Measurements from ENCODE around the gene DUSP5.
A peak's percentile ranks its signal among the peaks of the same experiment; 100 is the strongest.
"Not testable (repeated sequence)": the region's sequence is repeated elsewhere in the genome, so short reads cannot be mapped to it uniquely, and the experiment has no call there.

The DUSP5 gene

DNA sequence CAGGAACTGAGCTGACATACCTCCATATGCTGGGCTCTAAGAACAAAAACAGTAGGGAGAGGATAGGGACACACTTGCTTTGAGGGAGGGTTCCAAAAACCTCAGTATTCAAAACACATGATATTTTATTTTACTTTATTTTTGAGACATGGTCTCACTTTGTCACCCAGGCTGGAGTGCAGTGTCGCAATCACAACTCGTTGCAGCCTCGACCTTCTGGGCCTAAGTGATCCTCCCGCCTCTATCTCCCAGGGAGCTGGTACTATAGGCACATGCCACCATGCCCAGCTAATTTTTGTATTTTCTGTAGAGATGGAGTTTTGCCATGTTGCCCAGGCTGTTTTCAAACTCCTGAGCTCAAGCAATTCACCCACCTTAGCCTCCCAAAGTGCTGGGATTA lies 34.9 kb downstream of the DUSP5 start:
- H3K79me2 ChIP-seq (ENCODE audit: control insufficient read depth, insufficient read depth, low read length, unreplicated experiment); H3K36me3 ChIP-seq (ENCODE audit: insufficient read depth, low read length); H2AFZ ChIP-seq (ENCODE audit: low read length, unreplicated experiment); H3K27me3 ChIP-seq (ENCODE audit: insufficient read depth, low read length); H3K27ac ChIP-seq (ENCODE audit: low read depth, low read length); H3K4me3 ChIP-seq (ENCODE audit: low read depth, low read length): not testable (repeated sequence)
- peaks cover 44% of the 10 kb centered on the region for H3K4me1 ChIP-seq (ENCODE audit: control insufficient read depth, insufficient read depth, low read length, unreplicated experiment)

DNA sequence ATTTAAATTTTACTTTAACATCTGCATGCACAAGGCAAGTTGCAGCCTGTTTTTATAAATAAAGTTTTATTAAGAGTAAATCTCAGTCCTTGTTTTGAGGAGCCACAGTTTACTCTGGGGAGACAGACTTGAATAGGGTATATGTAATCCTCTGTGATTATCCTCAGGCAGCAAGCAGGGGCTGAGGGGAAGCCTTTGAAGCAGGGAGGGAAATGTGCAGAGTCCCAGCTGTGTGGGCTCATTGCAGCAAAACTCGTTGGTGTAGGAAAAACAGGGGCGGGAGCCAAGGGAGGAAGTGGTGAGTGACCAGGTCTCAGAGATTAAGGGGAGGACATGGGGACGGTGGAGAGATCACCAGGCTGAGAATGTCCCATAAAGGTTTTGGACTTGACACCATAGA lies 35.4 kb downstream of the DUSP5 start:
- no peak overlapping the region for H3K27ac ChIP-seq (ENCODE audit: low read depth, low read length)
- H3K79me2 ChIP-seq (ENCODE audit: control insufficient read depth, insufficient read depth, low read length, unreplicated experiment): no peaks in the 10 kb centered on the region
- no peak overlapping the region for H3K4me3 ChIP-seq (ENCODE audit: low read depth, low read length)
- peak overlapping the region; percentile 33 for H2AFZ ChIP-seq (ENCODE audit: low read length, unreplicated experiment)
- H3K36me3 ChIP-seq (ENCODE audit: insufficient read depth, low read length): no peaks in the 10 kb centered on the region
- peaks cover 38% of the 10 kb centered on the region for H3K4me1 ChIP-seq (ENCODE audit: control insufficient read depth, insufficient read depth, low read length, unreplicated experiment)
- no peaks in the 10 kb centered on the region for H3K27me3 ChIP-seq (ENCODE audit: insufficient read depth, low read length)

DNA sequence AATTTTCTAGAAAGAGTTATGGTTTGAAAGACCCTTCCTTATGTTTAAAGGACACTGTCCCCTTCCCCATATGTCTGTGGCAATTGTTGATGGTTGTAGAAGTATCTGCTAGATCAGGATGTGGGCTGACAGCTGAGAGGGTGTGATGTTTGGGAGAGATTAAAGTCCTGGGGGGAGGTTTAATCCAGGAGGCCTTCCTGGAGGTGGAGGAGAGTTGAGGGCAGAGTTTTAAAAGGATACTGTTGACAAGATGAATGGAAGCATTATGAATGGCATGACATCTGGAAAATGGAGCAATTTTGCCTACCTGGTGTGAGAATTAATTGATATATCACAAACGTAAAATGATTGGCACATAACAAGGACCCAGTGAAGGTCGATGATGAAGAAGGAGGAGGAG lies 36.9 kb downstream of the DUSP5 start:
- Histone ChIP-seq H3K4me1 (ENCODE audit: control insufficient read depth, insufficient read depth, low read length, unreplicated experiment) (peaks cover 24% of the 10 kb centered on the region), H3K27me3 (ENCODE audit: insufficient read depth, low read length) (no peaks in the 10 kb centered on the region), H3K36me3 (ENCODE audit: insufficient read depth, low read length) (no peaks in the 10 kb centered on the region), H3K79me2 (ENCODE audit: control insufficient read depth, insufficient read depth, low read length, unreplicated experiment) (no peaks in the 10 kb centered on the region), H2AFZ (ENCODE audit: low read length, unreplicated experiment) (no peak overlapping the region), H3K4me3 (ENCODE audit: low read depth, low read length) (no peak overlapping the region), H3K27ac (ENCODE audit: low read depth, low read length) (no peak overlapping the region)

DNA sequence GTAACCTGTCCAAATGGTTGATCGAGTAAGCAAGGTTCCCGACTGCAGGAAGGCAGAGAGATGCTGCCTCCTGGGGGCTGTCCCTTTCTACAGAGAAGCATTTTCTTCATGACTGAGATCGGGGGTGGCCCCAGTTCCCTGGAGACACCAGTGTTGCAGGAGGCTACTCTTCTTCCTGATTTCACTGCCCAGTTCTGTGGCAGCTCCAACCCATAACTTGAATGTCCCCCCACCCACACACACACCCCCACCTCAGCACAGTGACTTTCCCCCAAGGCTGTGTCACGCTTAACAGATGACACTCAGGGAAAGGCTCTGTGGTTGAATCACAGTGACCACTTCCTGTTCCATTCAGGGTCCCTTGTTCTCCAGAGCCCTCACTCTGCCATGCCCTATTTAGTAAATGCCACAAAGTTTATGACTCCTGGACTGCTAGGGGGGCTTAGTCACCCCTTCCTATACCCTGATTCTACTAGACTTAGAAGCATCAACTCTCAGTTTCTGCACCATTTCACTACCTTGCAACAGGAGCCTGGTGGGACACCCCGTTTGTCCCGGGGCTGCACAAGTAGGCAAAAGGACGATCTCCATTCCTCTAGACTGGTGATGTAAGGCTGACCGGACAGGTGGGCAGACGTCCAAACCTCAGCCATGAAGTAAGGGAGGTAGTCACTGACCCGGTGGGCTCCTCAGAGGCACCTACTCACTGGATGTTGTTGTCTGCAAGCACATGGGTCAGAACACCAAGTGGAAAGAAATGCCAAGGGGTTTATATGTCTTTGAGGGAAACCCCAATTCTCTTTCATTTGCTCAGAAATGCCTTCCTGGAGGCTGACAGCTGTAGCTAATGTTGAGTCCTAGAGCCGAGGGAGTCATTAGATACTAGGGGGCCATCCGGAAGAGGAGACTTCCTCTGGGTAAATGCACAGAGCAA lies 38.5 kb downstream of the DUSP5 start:
- H3K4me3 ChIP-seq (ENCODE audit: low read depth, low read length): peak overlapping the region; percentile 10; the same call in 1 of the 2 replicates
- H3K4me1 ChIP-seq (ENCODE audit: control insufficient read depth, insufficient read depth, low read length, unreplicated experiment): peaks cover 14% of the 10 kb centered on the region
- H2AFZ ChIP-seq (ENCODE audit: low read length, unreplicated experiment): peak overlapping the region; percentile 63
- H3K79me2 ChIP-seq (ENCODE audit: control insufficient read depth, insufficient read depth, low read length, unreplicated experiment): no peaks in the 10 kb centered on the region
- H3K27ac ChIP-seq (ENCODE audit: low read depth, low read length): peak overlapping the region; percentile 23
- H3K36me3 ChIP-seq (ENCODE audit: insufficient read depth, low read length): no peaks in the 10 kb centered on the region
- H3K27me3 ChIP-seq (ENCODE audit: insufficient read depth, low read length): no peaks in the 10 kb centered on the region

DNA sequence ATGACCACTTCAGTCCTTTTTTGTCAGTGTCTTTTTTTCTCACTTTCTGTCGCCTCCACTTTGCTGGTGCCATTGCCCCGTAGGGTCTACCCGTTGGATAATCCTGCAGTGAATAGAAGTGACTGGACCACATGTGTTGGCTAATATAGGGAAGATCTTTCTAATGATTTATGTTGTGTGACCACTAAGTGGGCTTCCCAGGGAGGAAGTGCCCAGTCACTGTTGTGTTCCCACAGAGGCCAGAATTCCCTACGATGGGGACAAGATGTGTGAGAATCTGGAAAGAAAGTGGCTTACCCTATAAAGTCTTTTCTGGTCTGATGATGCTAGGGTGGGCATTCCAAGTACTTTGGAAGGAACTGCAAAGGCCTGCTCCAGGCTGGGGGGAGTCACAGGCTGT lies 41.4 kb downstream of the DUSP5 start:
- H3K27ac ChIP-seq (ENCODE audit: low read depth, low read length): no peak overlapping the region
- H3K4me1 ChIP-seq (ENCODE audit: control insufficient read depth, insufficient read depth, low read length, unreplicated experiment): peaks cover 12% of the 10 kb centered on the region
- H2AFZ ChIP-seq (ENCODE audit: low read length, unreplicated experiment): no peak overlapping the region
- H3K79me2 ChIP-seq (ENCODE audit: control insufficient read depth, insufficient read depth, low read length, unreplicated experiment): no peaks in the 10 kb centered on the region
- no peaks in the 10 kb centered on the region for H3K36me3 ChIP-seq (ENCODE audit: insufficient read depth, low read length)
- H3K4me3 ChIP-seq (ENCODE audit: low read depth, low read length): no peak overlapping the region
- no peaks in the 10 kb centered on the region for H3K27me3 ChIP-seq (ENCODE audit: insufficient read depth, low read length)

DNA sequence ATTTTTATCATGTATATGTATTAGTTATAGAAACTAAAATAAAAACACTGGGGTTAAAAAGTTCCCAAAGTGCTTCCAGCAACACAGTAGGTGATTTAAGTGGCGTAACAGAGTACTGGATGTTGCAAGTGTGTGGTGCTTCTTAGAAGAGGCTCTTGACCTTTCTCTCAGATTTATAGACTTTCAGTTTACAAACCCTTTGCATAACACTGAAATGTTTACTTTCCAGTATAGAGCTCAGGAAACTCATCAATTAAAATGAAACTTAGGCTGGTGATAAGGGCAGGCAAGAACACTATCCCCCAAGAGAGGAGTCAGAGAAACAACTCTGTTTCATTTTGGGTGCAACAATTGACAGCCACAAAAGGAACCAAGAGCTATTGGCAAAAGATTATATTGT lies 42.3 kb downstream of the DUSP5 start:
- no peak overlapping the region for H2AFZ ChIP-seq (ENCODE audit: low read length, unreplicated experiment)
- no peaks in the 10 kb centered on the region for H3K27me3 ChIP-seq (ENCODE audit: insufficient read depth, low read length)
- no peaks in the 10 kb centered on the region for H3K36me3 ChIP-seq (ENCODE audit: insufficient read depth, low read length)
- no peak overlapping the region for H3K27ac ChIP-seq (ENCODE audit: low read depth, low read length)
- H3K79me2 ChIP-seq (ENCODE audit: control insufficient read depth, insufficient read depth, low read length, unreplicated experiment): no peaks in the 10 kb centered on the region
- peaks cover 12% of the 10 kb centered on the region for H3K4me1 ChIP-seq (ENCODE audit: control insufficient read depth, insufficient read depth, low read length, unreplicated experiment)
- no peak overlapping the region for H3K4me3 ChIP-seq (ENCODE audit: low read depth, low read length)

DNA sequence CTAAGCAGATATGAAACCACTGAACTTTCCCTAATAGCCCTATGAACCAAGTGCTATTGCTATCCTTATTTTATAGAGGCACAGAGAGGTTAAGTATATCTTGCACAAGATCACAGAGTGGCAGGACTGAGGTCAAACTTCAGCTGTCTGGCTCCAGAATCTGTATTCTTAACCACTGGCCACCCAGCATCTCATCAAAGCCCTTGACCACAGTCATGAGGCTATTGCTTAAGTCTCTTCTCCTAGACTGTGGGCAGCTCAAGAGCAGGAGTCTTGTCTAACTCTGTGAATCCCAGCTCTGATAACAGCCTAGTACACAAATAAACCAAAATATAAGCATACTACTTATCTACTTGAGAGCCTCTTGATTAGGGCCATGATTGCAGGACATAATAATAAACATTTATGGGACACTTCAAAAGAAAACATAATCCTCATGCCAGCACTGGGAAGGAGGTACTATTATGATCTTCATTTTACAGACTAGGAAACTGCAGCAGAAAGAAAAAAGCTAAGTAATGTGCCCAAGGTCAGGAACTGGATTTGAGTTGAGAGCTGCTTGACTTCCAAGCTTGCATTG lies 47.3 kb downstream of the DUSP5 start:
- Histone ChIP-seq H3K4me3 (ENCODE audit: low read depth, low read length) (no peak overlapping the region), H3K4me1 (ENCODE audit: control insufficient read depth, insufficient read depth, low read length, unreplicated experiment) (peaks cover 5% of the 10 kb centered on the region), H3K36me3 (ENCODE audit: insufficient read depth, low read length) (no peaks in the 10 kb centered on the region), H3K27ac (ENCODE audit: low read depth, low read length) (no peak overlapping the region), H2AFZ (ENCODE audit: low read length, unreplicated experiment) (no peak overlapping the region), H3K79me2 (ENCODE audit: control insufficient read depth, insufficient read depth, low read length, unreplicated experiment) (no peaks in the 10 kb centered on the region), H3K27me3 (ENCODE audit: insufficient read depth, low read length) (no peaks in the 10 kb centered on the region)

DNA sequence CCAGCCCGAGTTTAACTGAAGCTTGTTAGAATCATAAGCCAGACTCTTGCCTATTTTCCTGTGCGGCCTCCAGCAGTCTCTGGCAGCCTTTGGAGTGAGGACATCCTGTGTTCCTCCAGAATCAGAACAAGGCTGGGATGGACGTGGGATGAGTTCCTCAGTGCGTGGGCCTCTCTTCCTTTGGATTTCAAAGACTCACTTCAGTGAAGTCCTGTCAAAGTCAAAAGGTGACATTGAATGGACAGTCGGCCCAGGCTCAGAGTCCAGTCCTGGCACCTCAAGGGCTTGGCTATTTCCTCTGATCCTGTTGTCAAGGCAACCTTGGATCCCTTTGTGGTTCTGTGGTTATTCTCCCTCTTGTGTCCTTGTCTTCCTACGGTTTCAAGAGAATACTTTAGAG lies 48.4 kb downstream of the DUSP5 start:
- no peaks in the 10 kb centered on the region for H3K36me3 ChIP-seq (ENCODE audit: insufficient read depth, low read length)
- no peak overlapping the region for H3K4me3 ChIP-seq (ENCODE audit: low read depth, low read length)
- no peak overlapping the region for H2AFZ ChIP-seq (ENCODE audit: low read length, unreplicated experiment)
- no peak overlapping the region for H3K27ac ChIP-seq (ENCODE audit: low read depth, low read length)
- H3K4me1 ChIP-seq (ENCODE audit: control insufficient read depth, insufficient read depth, low read length, unreplicated experiment): peaks cover 5% of the 10 kb centered on the region
- no peaks in the 10 kb centered on the region for H3K27me3 ChIP-seq (ENCODE audit: insufficient read depth, low read length)
- no peaks in the 10 kb centered on the region for H3K79me2 ChIP-seq (ENCODE audit: control insufficient read depth, insufficient read depth, low read length, unreplicated experiment)

DNA sequence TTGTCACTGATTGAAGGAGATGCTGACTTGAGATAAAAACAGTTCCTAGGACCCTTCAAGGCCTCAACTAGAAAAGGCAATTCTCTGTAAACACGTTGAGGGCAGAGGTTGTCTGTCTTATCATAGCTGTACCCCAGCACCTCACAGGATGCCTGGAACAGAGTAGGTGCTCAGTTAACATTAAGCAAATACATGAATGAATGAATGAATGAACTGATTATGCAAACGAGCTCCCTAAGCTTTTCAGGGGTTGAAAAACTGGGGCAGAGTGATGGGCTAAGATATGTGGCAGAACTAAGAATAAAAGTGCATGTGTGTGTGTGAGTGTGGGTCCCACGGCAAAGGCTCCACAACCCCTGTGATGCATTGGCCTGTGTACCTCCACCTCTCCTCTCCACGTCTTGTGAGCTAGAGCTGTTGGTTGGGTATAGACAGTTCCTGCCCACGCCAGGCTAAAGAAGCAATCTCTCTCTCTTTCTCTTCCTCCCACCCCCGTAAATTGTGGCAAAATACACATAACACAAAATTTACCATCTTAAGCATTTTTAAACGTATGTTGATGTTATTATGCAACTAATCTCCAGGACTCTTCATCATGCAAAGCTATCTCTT lies 48.9 kb downstream of the DUSP5 start:
- Histone ChIP-seq H3K4me1 (ENCODE audit: control insufficient read depth, insufficient read depth, low read length, unreplicated experiment) (peaks cover 5% of the 10 kb centered on the region), H3K27me3 (ENCODE audit: insufficient read depth, low read length) (no peaks in the 10 kb centered on the region), H3K36me3 (ENCODE audit: insufficient read depth, low read length) (no peaks in the 10 kb centered on the region), H3K79me2 (ENCODE audit: control insufficient read depth, insufficient read depth, low read length, unreplicated experiment) (no peaks in the 10 kb centered on the region), H3K4me3 (ENCODE audit: low read depth, low read length) (no peak overlapping the region), H3K27ac (ENCODE audit: low read depth, low read length) (no peak overlapping the region), H2AFZ (ENCODE audit: low read length, unreplicated experiment) (no peak overlapping the region)

DNA sequence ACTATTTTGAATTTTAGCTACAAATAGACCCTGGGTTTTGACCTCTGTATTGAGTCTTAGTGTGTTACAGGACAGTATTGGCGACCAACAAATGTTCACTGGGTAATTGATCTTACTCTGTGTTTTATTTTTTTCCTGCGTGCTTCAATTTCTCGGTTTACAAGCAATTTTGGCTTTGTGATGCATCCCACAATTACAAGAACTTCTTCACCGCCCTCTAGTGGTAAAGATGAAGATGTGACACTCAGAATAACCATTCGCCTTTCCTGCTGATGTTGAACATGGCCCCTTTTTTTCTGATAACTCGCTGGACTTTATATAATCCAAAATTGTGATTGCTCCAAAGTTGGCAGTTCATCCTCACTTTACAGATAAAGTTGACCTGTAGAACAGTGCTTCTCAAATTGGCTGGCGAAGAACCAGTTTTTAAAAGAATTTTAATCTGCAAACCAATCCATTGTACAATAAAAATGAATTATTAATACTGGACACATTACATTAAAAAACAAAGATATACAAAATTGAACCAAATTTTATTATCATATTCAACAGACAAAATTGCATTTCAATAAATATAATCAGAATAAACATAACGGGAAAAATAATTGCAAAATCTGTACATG lies 49.5 kb downstream of the DUSP5 start:
- Histone ChIP-seq H3K4me3 (ENCODE audit: low read depth, low read length) (no peak overlapping the region), H3K27ac (ENCODE audit: low read depth, low read length) (no peak overlapping the region), H3K36me3 (ENCODE audit: insufficient read depth, low read length) (no peaks in the 10 kb centered on the region), H2AFZ (ENCODE audit: low read length, unreplicated experiment) (no peak overlapping the region), H3K27me3 (ENCODE audit: insufficient read depth, low read length) (no peaks in the 10 kb centered on the region), H3K79me2 (ENCODE audit: control insufficient read depth, insufficient read depth, low read length, unreplicated experiment) (no peaks in the 10 kb centered on the region), H3K4me1 (ENCODE audit: control insufficient read depth, insufficient read depth, low read length, unreplicated experiment) (peaks cover 5% of the 10 kb centered on the region)

Data from ACC112 (cell line).